ENCODE measurements around the gene TENM3.

The TENM3 gene

GRCh38 chr4:182339221-182339641 lies 96.0 kb downstream of the TENM3 start:
- no peak for DNase-seq (ENCODE audit: low read depth)
- no peak for TF ChIP-seq CTCF (conservative IDR thresholded peaks at IDR 0.05; ENCODE audit: low read depth, low read length)
- no peak overlapping the region for H3K4me3 ChIP-seq (ENCODE audit: low read depth, low read length)

GRCh38 chr4:182343453-182343852 lies 100.3 kb downstream of the TENM3 start:
- no peak for TF ChIP-seq CTCF (conservative IDR thresholded peaks at IDR 0.05; ENCODE audit: low read depth, low read length)
- no peak overlapping the region for H3K4me3 ChIP-seq (ENCODE audit: low read depth, low read length)
- no peak for DNase-seq (ENCODE audit: low read depth)

- TF ChIP-seq CTCF (conservative IDR thresholded peaks at IDR 0.05; ENCODE audit: low read depth, low read length) = no peak
- H3K4me3 ChIP-seq (ENCODE audit: low read depth, low read length) = no peak overlapping the region
- no peak for DNase-seq (ENCODE audit: low read depth)
Measured at GRCh38 chr4:182344968-182345367, 101.8 kb downstream of the TENM3 start.

- DNase-seq (ENCODE audit: low read depth) = no peak
- no peak for TF ChIP-seq CTCF (conservative IDR thresholded peaks at IDR 0.05; ENCODE audit: low read depth, low read length)
- no peak overlapping the region for H3K4me3 ChIP-seq (ENCODE audit: low read depth, low read length)
Measured at GRCh38 chr4:182346250-182346649, 103.0 kb downstream of the TENM3 start.

GRCh38 chr4:182346675-182347375 lies 103.6 kb downstream of the TENM3 start:
- TF ChIP-seq CTCF (conservative IDR thresholded peaks at IDR 0.05; ENCODE audit: low read depth, low read length) = no peak

GRCh38 chr4:182348779-182349326 lies 105.7 kb downstream of the TENM3 start:
- peak; percentile 9 for DNase-seq (ENCODE audit: low read depth)
- no peak overlapping the region for H3K4me3 ChIP-seq (ENCODE audit: low read depth, low read length)
- TF ChIP-seq CTCF (conservative IDR thresholded peaks at IDR 0.05; ENCODE audit: low read depth, low read length) = no peak

More at GRCh38 chr4:182346675-182347375, 103.6 kb downstream of the TENM3 start:
- DNase-seq (ENCODE audit: low read depth) = no peak
- H3K4me3 ChIP-seq (ENCODE audit: low read depth, low read length) = no peak overlapping the region

GRCh38 chr4:182350041-182350440 lies 106.8 kb downstream of the TENM3 start:
- no peak overlapping the region for H3K4me3 ChIP-seq (ENCODE audit: low read depth, low read length)
- DNase-seq (ENCODE audit: low read depth) = no peak
- no peak for TF ChIP-seq CTCF (conservative IDR thresholded peaks at IDR 0.05; ENCODE audit: low read depth, low read length)

Measured in choroid plexus epithelial cell (primary cell).